GM21723 (cell line): ENCODE results near the gene C9orf43.
"Not testable (repeated sequence)": the region's sequence is repeated elsewhere in the genome, so short reads cannot be mapped to it uniquely, and the experiment has no call there.

Source experiments
- ATAC-seq: cut with Tn5 transposase; IDR thresholded peaks from one replicate; pipeline ENCODE4 v1.9.1; 2021; ENCODE audit warnings: mild to moderate bottlenecking, moderate library complexity; ENCODE audit not compliant: unreplicated experiment

Gene C9orf43

DNA sequence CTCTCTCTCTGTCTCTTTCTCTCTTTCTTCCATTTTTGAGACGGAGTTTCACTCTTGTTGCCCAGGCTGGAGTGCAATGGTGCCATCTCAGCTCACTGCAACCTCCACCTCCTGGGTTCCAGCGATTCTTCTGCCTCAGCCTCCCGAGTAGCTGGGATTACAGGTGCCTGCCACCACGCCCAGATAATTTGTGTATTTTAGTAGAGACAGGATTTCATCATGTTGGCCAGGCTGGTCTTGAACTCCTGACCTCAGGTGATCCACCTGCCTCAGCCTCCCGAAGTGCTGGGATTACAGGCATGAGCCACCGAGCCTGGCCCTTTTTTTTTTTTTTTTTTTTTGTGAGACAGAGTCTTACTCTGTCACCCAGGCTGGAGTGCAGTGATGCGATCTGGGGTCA is 29.1 kb upstream of the C9orf43 start:
- not testable (repeated sequence) for ATAC-seq

- no peak for ATAC-seq
Measured at GRCh38 chr9:113381909-113382411, 28.6 kb upstream of the C9orf43 start.

DNA sequence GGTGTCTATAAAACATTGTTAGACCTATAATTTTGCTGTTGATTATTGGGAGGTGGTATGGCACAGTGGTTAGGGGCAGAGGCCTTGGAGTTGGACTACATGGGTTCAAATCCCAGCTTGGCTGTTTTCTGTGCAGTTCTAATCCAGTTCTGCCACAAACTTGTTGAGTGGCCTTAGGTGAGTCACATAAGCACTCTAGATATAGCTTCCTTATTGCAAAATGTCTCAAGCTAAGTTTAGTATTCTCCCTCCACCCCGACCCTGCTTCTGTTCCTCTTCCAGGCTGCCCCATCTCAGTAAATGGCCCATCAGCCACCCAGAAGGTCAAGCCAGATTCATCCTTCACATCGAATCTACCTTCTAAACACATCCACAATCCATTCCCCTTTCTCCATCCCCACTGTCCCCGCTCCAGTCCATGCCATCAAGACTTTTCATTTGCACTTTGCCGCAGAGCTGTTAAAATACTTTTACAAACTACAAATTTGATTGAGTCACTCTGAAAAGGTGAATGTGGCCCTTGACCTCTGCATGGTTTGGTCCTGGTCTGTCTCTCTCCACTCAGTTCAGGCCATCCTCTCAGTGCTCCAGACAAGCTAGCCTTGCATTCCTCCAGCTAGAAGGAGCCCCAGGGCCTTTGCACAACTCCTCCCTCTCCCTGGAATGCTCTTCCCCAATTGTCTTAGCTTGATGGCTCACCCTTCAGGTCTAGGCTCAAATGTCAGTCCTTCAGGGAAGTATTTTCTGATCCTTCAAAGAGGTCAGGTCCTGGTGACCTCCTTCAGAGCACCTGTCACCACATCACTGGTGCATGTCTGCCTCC is 23.8 kb upstream of the C9orf43 start:
- ATAC-seq, result no peak

DNA sequence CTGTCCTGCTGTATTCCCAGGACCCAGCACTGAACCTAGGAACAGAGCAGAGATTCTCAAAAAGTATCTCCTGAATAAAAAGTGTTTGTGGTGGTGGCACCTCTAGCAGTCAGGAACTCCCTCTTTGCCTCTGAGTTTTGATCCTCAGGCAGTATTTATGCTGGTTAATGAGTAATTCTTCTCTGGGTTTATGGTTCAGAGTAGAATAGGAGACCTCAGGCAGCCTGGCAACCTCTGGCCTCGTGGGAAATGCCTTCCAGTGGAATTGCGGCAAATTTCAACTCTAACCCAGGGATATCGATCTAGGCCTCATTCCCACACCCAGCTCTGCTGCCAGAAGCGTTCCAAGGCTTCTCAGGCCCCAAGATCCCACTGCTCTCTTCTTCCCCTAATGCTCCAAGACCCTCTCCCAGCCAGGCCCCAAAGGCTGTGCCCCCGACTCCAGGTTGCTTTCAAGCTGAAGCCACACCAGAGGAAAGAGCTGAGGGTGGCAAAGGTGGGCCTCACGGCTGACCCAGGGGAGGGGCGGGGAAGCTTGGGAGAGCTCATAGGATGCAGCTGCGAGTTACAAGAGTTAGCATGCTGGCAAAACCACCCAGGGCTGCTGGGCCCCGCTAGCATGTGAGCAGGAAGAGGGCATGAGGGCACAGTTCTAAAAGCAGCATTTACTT is 22.9 kb upstream of the C9orf43 start:
- ATAC-seq, result no peak

GRCh38 chr9:113388833-113389232 is 21.7 kb upstream of the C9orf43 start:
- no peak for ATAC-seq

- ATAC-seq, result no peak
Measured at GRCh38 chr9:113389451-113389850, 21.1 kb upstream of the C9orf43 start.

- no peak for ATAC-seq
Measured at GRCh38 chr9:113390192-113390960, 20.2 kb upstream of the C9orf43 start.

GRCh38 chr9:113391917-113392316 is 18.6 kb upstream of the C9orf43 start:
- no peak for ATAC-seq

GRCh38 chr9:113393281-113393680 is 17.3 kb upstream of the C9orf43 start:
- no peak for ATAC-seq

DNA sequence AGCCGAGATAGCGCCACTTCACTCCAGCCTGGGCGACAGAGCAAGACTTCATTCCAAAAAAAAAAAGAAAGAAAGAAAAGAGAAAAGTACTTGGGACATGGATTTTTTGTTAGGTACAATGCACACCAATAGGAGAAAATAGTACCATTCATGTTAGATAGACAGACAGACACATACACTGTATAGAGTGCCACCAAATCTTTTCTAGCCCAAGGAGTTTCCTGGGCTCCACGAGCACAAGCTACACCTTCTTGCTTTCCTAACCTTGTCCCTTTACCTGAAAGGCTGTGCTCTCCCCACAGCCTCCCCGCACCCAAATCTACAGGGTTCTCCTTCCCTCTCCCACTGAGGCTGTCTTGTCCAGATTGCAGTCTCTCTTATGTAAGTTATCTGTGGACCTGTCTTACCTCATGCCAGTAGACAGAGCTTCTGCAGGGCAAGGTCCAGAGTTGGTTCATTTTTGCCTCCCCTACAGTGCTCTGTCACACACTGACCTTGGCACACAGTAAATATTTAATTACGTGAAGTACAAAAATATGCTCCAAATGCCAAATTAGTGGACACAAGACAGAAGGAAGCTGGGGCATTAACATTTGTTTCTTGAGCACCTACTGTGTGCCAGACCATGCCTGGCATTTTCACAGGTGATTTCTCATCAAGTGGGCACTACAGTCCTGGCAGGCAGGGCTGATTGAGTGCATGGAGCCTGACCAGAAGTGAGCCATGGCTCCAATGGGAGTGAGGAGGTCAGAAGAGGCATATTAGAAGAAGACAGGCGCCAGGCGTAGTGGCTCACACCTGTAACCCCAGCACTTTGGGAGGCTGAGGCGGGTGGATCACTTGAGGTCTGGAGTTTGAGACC is 15.3 kb upstream of the C9orf43 start:
- no peak for ATAC-seq

DNA sequence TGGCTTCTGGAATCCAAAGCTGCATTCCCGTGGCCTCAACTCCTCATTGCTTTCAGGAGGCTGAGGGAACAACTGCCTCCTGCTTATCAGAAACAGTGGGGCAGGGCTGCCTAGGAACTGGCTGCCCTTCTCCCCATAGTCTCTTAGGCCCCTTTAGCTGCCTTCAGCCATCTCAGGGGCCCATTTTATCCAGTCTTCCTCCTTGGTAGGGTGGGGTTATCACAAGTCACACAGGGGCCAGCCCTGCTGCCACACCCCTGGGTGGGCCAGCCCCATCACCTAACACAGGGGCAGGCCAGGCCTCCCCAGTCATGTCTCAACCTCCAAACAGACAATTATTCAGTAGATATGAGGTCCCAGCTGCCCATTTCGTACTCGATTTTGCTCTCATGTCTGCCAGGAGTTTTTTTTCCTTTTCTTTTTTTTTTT is 13.3 kb upstream of the C9orf43 start:
- no peak for ATAC-seq

- no peak for ATAC-seq
Measured at GRCh38 chr9:113398796-113399195, 11.8 kb upstream of the C9orf43 start.

- ATAC-seq, result no peak
Measured at GRCh38 chr9:113399646-113400200, 10.8 kb upstream of the C9orf43 start.

DNA sequence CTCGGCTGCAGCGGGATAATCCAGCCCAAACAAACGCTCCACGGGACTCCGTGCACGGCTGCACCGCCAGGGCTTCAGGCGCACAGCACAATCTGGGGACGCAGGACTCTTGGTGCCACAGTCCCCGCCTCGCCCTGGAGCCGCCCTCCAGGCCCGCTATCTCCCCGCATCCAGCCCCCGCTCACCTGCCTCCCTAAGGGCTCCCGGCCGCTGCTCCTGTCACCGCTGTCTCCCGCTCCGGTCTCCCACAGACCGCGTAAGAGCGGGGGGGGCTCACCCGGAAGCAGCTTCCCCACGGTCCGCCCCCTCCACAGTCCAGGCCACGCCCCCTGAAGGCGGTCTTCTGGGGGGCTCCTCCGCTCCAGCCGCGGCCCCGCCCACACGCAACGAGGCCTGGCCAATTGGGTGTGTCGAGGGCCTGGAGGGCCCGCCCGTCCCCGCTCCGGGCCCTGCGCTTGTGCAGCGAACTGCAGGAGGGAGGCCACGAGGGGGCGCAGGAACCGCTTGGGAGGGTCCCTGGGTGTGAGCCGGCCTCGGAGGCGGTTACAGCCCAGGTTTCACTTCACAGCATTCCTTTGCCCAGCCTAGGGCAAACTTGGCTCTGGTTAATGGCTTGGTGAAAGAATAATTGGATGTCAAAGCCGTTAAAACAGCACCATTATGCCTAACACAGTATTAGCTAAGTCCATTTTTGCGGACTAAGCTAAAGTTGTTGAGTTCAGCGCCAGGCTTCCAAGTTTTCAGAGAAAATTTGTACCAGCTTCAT is 9.3 kb upstream of the C9orf43 start, which contains the start of gene ALAD:
Gene ALAD (minus strand): TSS at position 258 of the 766 bp plus-strand sequence. CDS start 7,725 bp downstream, outside the sequence.
- ATAC-seq, result peak; percentile 99

GRCh38 chr9:113403646-113404045 is 6.9 kb upstream of the C9orf43 start:
- no peak for ATAC-seq

DNA sequence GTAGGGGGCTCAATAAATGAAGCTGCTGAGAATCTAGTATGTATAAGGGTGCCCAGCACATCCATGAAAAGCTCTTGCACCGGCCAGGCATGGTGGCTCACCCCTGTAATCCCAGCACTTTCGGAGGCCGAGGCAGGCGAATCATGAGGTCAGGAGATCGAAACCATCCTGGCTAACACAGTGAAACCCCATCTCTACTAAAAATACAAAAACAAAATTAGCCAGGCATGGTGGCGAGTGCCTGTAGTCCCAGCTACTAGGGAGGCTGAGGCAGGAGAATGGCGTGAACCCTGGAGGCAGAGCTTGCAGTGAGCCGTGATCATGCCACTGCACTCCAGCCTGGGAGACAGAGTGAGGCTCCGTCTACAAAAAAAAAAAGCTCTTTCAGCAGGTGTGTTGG is 4.2 kb upstream of the C9orf43 start:
- ATAC-seq, result not testable (repeated sequence)

DNA sequence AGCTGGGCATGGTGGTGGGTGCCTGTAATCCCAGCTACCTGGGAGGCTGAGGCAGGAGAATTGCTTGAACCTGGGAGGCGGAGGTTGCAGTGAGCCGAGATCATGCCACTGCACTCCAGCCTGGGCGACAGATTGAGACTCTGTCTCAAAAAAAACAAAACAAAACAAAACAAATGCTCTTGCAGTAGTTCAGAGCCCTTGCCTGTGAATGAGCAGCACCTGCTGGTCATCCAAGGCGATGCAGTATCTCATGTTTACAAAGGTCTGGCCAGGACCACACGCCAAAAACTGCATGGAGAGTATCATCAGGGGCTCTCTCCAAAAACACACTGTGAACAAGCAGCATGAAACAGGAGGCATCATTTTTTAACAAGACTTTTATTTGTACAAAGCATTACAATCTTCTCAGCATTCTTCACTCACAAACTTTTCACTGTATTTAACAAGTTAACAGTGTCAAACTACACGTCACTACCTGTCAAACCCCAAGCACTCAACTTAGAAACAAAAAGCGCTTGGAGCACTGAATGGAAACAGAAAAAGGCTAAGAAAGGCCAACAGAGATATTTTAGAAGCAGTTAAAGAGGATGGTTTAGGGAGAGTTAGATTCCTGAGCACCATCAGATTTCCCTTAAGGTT is 3.6 kb upstream of the C9orf43 start:
- ATAC-seq, result peak; percentile 37

- ATAC-seq, result no peak
Measured at GRCh38 chr9:113409481-113409880, 1.1 kb upstream of the C9orf43 start.

DNA sequence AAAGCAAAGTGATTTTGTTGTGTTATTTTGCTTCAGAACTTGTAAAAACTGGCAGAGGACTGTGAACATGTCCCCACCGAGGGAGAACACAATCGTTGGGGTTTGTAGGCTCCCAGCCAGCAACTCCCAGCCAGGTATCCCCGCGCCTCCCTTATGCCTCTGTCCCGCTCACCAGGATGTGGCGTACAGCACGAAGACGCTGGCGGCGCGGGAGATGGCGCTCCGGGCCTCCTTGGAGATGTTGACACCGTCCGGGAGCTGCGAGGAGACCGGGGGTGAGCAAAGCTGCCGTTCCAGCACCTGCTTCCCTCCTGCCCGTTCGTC is 702 bp upstream of the C9orf43 start:
- ATAC-seq, result peak; percentile 8
